Measurements from ENCODE around the gene PPBP.

Gene PPBP, protein sequence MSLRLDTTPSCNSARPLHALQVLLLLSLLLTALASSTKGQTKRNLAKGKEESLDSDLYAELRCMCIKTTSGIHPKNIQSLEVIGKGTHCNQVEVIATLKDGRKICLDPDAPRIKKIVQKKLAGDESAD

DNA sequence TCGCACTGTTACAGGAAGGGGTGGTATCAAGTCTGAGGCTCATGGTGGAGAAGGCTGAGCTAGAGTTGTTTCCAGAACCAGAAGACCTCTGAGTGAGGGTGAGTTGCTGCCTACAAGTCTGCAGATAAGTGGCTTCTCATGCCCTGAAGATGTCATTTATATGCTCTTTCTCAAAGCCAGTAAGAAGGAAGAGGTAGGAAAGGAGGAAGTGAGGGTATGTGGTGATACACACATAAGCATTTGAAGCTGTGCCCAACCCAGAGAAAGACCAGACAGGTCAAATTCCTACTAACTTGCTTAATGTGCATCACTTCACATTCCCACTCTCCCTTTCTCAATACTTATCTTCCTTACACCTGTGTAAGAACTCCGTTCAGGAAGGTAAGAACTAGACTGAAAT, at the start of gene PPBP:
PPBP (minus strand) TSS at position 130 of the 400 bp plus-strand sequence; CDS start at position 43, 87 bp downstream.
- no peak for DNase-seq (ENCODE audit: low read depth)

DNA sequence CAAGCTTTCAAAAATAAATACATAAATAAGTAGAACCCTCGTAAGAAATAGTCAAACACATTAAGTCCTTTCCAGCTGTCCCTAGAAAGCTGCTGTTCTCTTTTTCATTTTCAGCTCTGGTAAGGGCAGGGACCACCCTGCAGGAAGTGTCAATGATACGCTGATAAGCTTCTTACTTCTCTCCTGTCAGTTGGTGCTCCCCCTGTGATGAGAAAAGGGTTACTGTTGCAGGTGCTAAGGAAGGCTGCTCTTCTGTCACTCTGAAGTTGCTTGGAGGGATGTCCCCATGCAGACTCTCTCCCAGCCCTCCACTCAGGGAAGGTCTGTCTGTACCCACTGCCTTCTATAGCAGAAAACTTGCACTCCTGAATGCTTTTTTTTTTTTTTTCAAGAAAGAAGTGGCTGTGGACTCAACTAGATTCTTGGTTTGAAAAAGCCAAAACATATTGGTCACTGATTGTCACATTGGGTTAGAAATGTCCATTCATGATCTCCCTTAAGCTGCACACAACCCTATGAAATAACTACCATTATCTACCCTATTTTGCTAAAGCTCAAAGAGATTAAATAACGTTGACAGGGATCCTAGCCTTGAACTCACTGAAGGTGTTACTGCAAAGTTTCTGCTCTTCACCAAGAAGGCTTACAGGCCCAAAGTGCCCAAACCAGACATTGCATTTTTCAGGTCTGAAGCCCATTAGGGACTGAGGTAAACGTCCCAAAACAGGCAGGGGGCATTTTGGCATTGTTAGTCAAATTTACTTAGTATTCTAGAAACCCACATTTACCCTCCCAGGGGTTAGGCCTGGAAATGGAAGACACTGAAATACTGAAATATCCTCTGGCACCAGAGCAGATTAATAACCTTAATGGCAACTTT, 49.3 kb upstream of the PPBP start:
- DNase-seq (ENCODE audit: low read depth), result no peak

DNA sequence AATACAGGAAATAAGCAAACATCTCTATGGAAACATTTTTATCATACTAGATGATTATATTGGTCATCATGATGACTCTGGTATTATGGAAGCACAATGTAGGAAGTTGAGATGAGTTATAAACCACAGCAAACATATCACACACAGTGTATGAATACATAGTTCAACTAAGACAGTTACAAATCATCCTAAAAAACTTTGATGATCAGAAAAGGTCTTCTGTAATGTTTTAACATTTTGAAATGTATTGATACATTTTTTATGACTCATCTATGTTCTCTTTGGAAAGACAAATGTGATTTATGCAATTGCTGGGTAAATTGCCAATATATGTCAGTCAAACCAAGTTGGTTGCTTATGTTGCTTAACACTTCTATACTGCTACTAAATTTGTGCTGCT, 45.7 kb upstream of the PPBP start:
- no peak for DNase-seq (ENCODE audit: low read depth)

DNA sequence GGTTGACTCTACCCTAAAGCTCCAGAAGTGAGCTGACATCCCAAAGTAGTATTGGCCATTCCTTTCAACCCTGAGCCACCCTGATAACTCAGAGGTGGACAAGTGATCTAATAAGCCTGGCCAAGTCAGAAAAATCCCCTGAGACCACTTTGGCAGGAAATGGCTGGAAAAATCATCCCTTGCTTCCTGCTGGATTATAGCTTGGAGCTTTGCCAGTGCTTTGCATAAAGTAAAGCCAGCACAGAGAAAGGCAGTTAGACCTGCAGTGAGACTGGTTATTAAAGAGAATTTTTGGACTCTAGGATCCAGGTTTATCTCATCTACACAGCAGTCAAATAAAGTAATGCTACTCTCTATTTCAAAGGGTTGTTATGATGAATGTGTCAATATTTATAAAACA, 44.1 kb upstream of the PPBP start:
- no peak for DNase-seq (ENCODE audit: low read depth)

DNA sequence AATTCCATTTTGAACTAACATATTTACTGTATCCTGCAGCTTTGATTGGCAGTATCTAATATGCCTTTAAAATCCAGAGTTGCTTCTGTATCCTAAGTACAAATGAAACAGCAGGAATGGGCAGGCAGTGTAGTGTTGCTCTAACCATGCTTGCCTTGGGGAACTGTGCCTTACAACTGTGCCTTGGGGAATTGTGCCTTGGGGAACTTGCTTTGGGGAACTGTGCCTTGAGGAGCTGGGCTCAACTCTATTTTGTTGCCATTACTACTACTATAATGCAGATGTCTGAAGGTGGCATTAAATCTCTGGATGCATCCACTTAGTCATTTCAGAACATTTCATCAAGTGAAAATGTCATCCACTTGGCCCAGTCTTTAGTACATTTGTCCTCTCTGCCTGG, 43.6 kb upstream of the PPBP start:
- DNase-seq (ENCODE audit: low read depth), result no peak

DNA sequence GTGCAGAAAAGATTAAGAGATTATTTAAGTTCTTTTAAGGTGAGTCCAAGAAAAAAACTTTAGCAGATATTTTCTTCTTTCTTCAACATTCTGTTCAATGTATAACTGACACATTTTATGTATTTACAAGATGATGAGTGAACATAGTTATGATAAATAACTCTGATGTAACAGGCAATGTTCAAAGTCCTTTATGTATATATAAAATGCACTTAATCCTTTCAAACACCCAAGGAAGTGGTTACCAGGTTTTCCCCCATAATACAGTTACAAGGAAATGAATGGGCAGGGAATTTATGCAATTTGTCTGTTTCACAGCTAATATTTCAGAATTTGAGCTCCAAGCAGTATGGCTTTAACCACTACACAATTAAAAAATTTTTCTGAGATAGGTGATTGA, 42.3 kb upstream of the PPBP start:
- DNase-seq (ENCODE audit: low read depth), result no peak

DNA sequence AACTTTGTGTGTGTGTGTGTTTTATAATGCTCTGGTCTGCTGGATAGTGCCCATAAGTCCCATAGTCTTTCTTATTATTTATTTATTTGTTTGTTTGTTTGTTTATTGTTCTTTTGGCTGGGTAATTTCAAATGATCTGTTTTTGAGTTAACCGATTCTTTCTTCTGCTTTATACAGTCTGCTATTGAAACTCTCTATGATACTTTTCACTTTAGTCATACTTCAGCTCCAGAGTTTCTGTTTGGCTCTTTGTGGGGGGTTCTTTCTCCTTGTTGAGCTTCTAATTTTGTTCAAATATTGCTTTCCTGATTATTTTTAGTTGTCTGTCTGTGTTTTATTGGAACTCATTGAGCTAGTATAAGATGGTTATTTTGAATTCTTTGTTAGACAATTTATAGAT, 40.5 kb upstream of the PPBP start:
- DNase-seq (ENCODE audit: low read depth), result no peak

DNA sequence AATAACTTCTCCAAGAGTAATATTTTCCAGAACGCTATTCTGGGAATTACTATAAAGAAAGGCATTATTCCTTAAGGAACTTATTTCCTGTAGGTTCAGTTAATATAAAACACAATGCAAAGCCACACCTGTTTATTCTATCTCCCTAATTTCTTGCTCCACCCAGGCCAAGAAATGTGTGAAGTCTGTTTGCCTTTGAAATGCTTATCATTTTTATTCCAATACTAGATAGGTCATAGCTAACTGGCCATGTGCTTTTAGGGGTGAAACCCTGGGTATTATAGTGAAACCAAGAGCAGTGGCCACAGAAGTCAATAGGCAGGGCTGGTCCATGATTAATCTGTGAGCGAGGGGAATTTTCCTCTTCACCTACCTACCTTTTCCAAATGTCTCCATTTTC, 35.7 kb upstream of the PPBP start:
- DNase-seq (ENCODE audit: low read depth), result no peak

DNA sequence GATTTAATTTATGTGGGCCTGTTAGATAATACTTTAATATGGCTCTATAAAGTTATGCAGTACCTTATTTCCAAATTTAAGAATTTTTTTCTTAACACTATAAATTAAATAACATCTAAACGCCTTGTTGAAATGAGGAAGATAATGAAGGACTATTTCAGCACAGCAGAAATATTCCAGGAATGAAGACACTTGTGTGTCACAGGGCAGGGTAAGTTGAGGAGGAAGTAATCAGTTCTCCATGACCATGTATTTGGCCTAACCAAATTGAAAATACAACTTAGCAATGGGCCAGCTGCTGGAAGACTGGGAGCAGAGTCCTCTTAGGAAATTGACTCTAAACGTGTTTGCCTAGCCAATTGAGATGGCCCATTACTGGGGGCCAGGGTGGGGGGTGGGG, 33.6 kb upstream of the PPBP start:
- no peak for DNase-seq (ENCODE audit: low read depth)

DNA sequence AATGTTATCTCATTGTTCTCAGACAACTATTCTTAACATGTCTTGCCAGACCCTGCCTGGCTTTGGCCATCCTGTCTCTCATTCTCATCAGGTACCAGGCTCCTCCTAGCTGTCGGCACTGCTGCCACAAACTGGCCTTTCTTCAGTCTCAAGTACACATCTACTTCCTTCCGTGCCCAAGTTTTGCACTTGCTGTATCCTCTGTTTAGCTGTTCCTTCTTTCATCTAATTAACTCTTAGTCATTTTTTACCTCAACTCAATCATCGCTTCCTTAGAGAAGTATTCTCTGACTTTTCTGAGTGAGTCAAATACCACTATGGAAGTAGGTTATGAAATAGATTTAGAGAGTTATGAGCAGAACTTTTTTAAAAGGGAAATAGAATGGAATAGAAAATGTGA, 30.8 kb upstream of the PPBP start:
- DNase-seq (ENCODE audit: low read depth), result no peak

DNA sequence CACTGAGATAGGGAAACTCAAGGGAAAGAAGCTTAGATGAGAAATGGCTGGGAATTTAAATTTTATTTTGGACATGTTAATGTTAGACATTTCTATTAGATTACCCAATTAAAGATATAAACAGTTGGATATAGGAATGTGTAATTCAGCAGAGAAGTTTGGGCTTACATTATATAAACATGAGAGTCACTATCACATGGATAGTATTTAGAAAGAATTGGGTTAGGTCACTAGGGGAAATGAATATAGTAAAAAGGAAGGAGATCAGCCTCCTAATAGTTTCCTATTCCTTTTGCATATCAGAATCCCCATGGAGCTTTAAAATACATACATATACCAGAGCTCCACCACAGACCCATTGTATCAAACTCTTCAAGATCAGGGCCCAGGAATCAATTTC, 30.1 kb upstream of the PPBP start:
- no peak for DNase-seq (ENCODE audit: low read depth)

DNA sequence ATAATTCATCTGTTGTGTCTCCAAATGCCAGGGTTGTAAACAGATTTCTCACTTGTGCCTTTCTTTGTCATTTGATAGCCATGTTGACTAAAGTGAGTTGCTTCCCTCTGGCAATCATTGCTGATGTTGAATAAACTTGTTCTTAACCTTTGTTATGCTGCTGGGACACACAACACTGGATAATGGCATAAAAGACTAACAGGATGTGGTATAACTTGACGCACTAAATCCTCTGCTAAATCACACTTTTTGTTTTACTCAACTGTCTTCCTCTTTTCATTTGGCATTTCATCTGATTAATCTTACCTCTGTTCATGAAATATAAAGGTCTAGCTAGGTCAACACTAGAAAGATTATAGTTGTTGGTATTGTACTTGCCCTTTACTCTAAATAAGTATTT, 28.1 kb upstream of the PPBP start:
- DNase-seq (ENCODE audit: low read depth), result no peak

DNA sequence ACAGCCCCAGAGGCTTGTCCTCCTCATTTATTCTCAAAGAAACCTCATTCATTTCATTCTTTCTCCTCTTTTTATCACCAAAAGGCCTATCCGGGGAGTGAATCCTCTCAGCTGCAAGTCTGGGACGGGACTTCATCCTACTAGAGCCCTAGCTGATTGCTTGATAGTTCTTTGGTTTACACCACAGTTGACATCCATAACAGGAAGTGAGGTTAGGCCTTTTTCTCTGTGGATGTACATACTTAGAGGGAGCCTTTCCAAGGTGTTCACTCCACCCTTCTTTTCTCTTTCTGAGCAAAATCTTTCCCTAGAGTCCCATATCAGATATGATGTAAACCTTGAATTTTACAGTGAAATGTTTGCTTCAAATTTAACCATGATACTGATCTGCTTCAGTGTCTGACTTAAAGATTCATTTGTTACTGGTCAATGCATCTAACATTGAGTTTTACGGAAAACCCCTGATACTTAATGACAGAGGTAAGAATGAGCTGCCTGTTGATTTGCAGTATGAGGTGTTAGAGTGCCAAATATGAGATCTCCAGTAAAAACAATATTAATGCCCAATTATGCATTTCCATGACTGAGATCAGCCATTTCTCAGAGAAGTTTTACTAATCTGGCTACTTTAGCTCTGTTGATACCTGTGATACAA, 27.3 kb upstream of the PPBP start:
- DNase-seq (ENCODE audit: low read depth), result no peak

DNA sequence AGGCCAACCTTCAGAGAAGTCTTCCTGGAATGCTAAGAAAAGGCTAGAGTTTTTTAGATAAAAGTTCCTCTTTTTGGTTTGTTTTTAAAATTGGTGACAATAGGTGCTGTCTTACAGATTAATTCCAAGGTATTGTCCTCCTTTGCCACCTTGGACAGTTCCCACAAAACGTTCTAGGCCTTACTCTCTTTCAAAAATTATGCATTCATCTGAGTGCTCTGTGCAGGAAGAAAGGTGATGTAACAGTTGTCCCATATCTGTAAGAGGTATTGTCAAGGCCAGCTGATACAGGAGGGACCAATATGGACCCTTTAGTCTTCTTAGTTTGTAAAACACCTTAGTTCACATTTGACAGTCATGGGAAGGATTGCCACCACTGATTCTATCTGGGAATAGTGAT, 26.3 kb upstream of the PPBP start:
- no peak for DNase-seq (ENCODE audit: low read depth)

DNA sequence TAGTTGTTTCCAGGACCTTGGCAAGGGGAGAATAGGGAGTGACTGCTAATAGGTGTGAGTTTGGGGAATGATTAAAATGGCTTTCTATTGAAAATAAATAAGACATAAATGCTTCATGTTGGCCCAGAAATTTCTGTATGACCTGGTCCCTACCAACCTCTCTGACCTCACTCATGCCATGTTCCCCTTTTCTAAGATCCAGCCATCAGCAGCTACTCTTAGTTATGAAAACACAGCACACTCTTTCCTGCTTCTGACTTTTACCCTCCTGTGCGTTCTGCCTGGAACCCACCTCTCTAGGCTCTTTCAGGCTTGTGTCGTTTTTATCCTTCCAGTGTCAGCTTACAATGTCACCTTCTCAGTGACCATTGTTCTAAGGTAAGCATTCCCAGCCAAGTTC, 25.3 kb upstream of the PPBP start:
- DNase-seq (ENCODE audit: low read depth), result no peak

DNA sequence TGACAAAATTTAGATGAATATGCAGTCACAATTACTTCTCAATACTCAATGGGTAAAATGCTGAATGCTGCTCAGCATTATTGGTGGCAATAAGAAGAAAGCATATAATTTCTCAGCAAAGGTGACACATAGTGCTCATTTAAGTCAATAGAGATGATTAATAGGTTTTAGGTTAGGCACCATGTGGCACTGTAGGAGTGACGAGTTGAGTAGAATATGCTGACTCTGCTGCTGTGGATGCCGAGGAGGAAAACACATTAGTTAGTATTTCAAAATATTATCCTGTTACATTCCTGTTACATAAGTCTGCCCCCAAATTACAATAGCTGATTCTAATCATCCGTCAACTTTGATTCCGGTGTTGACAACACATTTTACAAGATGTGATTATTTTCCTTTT, 24.1 kb upstream of the PPBP start:
- no peak for DNase-seq (ENCODE audit: low read depth)

DNA sequence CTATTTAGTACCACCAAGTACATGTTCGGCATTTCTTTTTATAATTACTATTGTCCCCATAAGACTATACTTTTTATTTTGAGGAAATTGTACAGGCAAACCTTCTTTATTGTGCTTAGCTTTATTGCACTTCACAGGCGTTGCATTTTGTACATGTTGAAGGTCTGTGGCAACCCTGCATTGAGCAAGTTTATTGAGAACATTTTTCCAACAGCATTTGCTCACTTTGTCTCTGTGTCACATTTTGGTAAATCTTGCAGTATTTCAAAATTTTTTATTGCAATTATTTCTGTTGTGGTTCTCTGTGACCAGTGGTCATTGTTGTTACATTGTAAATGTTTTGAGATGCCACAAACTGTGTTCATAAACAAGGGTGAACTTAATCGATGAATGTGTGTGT, 21.3 kb upstream of the PPBP start:
- DNase-seq (ENCODE audit: low read depth), result no peak

DNA sequence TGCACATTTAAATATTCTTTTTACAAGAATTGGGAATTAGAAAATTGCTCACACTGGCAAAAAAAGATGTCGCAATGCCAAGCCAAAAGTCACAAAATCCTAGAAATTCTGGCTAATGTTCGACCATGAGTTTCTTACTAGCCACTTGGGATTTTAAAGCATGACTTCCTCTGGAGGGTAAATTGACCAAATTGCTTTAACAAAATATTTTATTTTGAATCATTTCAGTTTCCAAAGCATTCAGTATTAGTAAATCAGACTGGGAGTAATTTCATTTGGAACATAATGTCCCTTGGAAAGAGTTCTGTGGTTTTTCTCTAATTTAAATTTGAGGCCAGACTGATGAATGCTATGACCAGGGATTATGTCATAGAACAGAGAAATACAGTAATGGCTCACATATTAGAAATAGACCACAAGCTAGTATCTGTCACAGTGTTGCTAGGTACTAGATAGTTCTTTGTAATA, 18.1 kb upstream of the PPBP start:
- no peak for DNase-seq (ENCODE audit: low read depth)

DNA sequence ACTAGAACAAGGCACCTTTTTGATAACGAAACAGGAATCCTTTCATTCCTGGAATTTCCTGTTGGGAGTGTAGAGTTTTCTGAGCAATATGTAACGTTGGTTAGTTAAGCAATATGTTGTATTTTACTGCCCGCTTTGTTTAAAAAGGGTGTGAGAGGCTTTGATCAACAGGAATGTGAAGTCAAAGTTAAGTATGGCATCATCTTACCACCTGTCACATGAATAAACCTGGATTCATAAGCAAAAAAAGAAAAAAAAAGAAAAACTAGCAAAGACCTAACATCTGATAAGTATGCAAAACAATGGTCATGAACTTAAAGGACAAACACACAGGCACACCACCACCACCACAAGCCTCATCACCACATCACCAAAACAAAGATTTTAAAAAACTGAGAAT, 17.5 kb upstream of the PPBP start:
- DNase-seq (ENCODE audit: low read depth), result no peak

DNA sequence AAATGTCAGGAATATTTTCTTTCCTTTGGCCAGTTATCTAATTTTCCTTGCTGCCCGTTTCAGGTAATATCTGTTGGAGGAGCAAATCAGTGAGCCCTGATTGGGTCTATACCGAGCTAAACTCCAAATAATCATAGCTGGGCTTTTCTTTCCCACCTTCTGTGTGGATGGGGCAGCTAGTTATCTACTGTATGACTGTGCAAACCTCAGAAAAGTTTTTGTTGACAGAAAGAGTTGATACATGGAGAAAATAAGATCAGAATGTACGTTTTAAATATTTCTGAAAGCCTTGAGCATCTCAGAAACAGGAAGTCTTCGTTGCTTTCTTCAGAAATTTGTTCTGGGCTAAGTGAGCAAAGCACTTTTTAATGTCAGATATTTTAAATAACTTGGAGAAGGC, 16.7 kb upstream of the PPBP start:
- no peak for DNase-seq (ENCODE audit: low read depth)

DNA sequence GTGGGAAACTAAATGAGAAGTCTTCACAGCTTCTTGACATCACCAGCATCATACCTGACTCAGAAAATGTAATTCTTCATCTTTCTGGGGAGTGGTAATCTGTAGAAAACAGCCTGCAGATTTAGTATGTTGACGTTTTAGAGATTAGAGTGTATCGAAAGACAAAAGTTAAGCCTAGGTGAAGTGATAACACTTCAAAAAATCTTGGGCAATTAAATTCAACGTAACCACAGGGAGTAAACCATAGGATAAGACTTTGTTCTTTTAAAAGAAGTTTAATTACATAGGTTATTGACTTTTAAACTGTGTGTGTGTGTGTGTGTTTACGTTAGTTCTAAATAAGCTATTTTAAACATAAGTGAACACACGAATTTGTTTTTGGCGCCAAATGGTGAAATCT, 12.3 kb upstream of the PPBP start:
- DNase-seq (ENCODE audit: low read depth), result no peak

DNA sequence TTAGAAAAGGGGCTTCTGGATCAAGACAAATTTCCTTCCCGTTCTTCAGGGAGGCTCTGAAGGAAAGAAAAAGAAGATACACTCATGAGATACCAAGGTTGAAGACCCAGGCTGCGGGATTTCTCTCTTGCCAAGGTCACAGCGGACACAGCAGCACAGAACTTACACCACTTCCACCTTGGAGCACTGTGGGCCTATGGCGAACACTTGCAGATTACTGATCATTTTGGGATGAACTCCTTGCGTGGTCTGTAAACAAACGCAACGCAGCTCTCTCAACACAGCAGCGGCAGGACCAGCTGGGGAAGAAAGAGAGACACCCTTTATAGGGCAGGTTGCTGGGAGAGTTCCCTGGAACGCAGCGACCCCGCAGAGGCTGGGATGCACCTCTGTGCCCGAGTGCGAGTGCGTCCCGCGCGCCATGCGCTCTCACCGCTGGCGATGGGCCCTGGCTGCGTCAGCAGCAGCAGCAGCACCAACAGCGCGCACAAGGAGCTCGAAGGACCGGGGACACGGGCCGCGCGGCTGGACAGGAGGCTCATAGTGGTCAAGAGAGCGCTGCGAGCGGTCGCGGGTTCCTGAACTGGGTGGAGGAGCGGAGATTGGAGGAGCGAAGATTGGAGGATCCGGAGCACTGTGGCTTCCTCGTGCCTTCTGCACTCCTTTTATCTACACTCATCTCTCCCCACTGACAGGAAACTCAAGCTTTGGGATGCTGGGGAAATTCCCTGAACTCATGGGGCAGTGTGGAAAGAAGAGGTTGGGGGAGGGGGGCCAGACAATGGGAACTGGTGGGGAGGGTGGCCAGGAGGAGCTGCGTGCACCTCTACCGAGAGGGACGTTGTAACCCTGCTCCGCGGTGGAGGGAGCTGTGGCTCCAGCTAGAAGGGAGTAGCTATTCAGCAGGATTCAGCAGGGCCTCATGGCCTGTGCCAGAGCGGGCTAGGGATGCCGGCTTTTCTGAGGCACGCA, 10.3 kb upstream of the PPBP start, which contains the start of gene CXCL5:
CXCL5 (minus strand) TSS at position 638 of the 972 bp plus-strand sequence; CDS start at position 542, 96 bp downstream.
- DNase-seq (ENCODE audit: low read depth), result no peak
